ENCODE measurements around the gene BCAS4. TPM values are rescaled to one million over a fixed set of nuclear protein-coding genes. Genes with fewer than 3 reads are reported as not detected.

Gene BCAS4
- total RNA-seq, 1 donor from 2014 or later = 7.6 TPM

GRCh38 chr20:50820515-50821256 lies 25.8 kb downstream of the BCAS4 start:
- intact Hi-C loops (cut with micrococcal nuclease) = no loop called here

GRCh38 chr20:50821257-50821921 lies 26.5 kb downstream of the BCAS4 start:
- intact Hi-C loops (cut with micrococcal nuclease) = no loop called here

GRCh38 chr20:50821994-50822393 lies 27.1 kb downstream of the BCAS4 start:
- intact Hi-C loops (cut with micrococcal nuclease) = no loop called here

GRCh38 chr20:50823319-50823718 lies 28.5 kb downstream of the BCAS4 start:
- intact Hi-C loops (cut with micrococcal nuclease) = no loop called here

- intact Hi-C loops (cut with micrococcal nuclease) = no loop called here
Measured at GRCh38 chr20:50824137-50824536, 29.3 kb downstream of the BCAS4 start.

GRCh38 chr20:50826121-50826520 lies 31.3 kb downstream of the BCAS4 start:
- intact Hi-C loops (cut with micrococcal nuclease) = no loop called here

GRCh38 chr20:50828363-50829136 lies 33.7 kb downstream of the BCAS4 start:
- intact Hi-C loops (cut with micrococcal nuclease) = no loop called here

GRCh38 chr20:50831622-50832021 lies 36.8 kb downstream of the BCAS4 start:
- intact Hi-C loops (cut with micrococcal nuclease) = no loop called here

GRCh38 chr20:50834599-50835005 lies 39.7 kb downstream of the BCAS4 start:
- intact Hi-C loops (cut with micrococcal nuclease) = no loop called here

GRCh38 chr20:50837532-50838321 lies 42.9 kb downstream of the BCAS4 start:
- intact Hi-C loops (cut with micrococcal nuclease) = no loop called here

- intact Hi-C loops (cut with micrococcal nuclease) = no loop called here
Measured at GRCh38 chr20:50838322-50838625, 43.4 kb downstream of the BCAS4 start.

GRCh38 chr20:50838707-50839385 lies 44.0 kb downstream of the BCAS4 start:
- intact Hi-C loops (cut with micrococcal nuclease) = no loop called here

GRCh38 chr20:50842821-50843220 lies 48.0 kb downstream of the BCAS4 start:
- intact Hi-C loops (cut with micrococcal nuclease) = no loop called here

GRCh38 chr20:50843331-50844276 lies 48.7 kb downstream of the BCAS4 start:
- intact Hi-C loops (cut with micrococcal nuclease) = no loop called here

- intact Hi-C loops (cut with micrococcal nuclease) = no loop called here
Measured at GRCh38 chr20:50844430-50845100, 49.7 kb downstream of the BCAS4 start.

GRCh38 chr20:50845566-50846215 lies 50.8 kb downstream of the BCAS4 start:
- intact Hi-C loops (cut with micrococcal nuclease) = no loop called here

- intact Hi-C loops (cut with micrococcal nuclease) = no loop called here
Measured at GRCh38 chr20:50848341-50848808, 53.5 kb downstream of the BCAS4 start.

- intact Hi-C loops (cut with micrococcal nuclease) = no loop called here
Measured at GRCh38 chr20:50848846-50849673, 54.2 kb downstream of the BCAS4 start.

Measured in T-helper 1 cell treated with Interleukin-12 subunit alpha and Interleukin-12 subunit beta and Interleukin-4 antibody, amounts not matched to agents 30 ng/mL and 1 ng/mL, for 36 hours (primary cell).